ENCODE measurements around the gene ARFGEF2.

DNA sequence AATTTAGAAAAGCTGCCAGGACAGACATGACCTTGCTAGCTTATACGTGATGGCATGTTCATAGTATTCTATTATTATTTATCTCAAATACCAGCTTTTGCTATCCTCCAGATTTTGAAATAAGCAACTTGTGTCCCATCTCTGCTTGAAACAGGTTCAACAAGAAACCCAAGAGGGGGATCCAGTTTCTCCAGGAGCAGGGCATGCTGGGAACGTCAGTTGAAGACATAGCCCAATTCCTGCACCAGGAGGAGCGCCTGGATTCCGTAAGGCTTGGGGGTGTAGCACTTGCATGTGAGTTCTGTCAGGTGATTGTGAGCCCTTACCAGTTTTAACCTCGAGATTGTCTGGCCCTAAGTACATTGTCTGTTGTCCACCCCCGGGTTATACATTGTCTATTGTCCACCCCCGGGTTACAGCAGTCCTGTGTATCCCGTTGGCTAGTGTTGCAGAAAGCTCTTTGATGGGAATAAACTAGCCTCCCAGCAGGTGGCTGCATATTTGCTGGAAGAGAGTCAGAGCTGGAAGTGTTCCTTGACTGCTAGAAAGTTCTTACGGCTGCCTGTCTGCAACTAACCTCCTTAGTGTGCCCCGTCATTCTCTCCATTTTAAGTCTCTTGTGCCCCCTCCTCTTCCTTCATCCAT, 63.2 kb downstream of the ARFGEF2 start:
- TF ChIP-seq, protein P1, sequence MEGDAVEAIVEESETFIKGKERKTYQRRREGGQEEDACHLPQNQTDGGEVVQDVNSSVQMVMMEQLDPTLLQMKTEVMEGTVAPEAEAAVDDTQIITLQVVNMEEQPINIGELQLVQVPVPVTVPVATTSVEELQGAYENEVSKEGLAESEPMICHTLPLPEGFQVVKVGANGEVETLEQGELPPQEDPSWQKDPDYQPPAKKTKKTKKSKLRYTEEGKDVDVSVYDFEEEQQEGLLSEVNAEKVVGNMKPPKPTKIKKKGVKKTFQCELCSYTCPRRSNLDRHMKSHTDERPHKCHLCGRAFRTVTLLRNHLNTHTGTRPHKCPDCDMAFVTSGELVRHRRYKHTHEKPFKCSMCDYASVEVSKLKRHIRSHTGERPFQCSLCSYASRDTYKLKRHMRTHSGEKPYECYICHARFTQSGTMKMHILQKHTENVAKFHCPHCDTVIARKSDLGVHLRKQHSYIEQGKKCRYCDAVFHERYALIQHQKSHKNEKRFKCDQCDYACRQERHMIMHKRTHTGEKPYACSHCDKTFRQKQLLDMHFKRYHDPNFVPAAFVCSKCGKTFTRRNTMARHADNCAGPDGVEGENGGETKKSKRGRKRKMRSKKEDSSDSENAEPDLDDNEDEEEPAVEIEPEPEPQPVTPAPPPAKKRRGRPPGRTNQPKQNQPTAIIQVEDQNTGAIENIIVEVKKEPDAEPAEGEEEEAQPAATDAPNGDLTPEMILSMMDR (IDR thresholded peaks at IDR 0.05): no peak
- TF ChIP-seq POLR2AphosphoS5 (IDR thresholded peaks at IDR 0.05): no peak

Measured in esophagus muscularis mucosa (tissue), 3 donors.